ENCODE measurements around the gene KIF5A.

Gene KIF5A

GRCh38 chr12:57550641-57551549 is 1.1 kb downstream of the KIF5A start:
- ATAC-seq = no peak
- TF ChIP-seq ZFP30 (CRISPR knock-in tag; IDR thresholded peaks at IDR 0.05) = no peak
- TF ChIP-seq CSRNP3 (CRISPR knock-in tag; IDR thresholded peaks at IDR 0.05) = no peak
- TF ChIP-seq PPARA (CRISPR knock-in tag; IDR thresholded peaks at IDR 0.05; ENCODE audit: borderline replicate concordance) = no peak
- no peak for TF ChIP-seq ZNF565 (CRISPR knock-in tag; conservative IDR thresholded peaks at IDR 0.05; ENCODE audit: low read depth)

GRCh38 chr12:57551637-57552305 is 1.9 kb downstream of the KIF5A start:
- TF ChIP-seq TOX (CRISPR knock-in tag; IDR thresholded peaks at IDR 0.05; ENCODE audit: borderline replicate concordance) (no peak), ZFP3 (CRISPR knock-in tag; IDR thresholded peaks at IDR 0.05) (no peak), ZNF70 (CRISPR knock-in tag; IDR thresholded peaks at IDR 0.05) (no peak), ISL1 (CRISPR knock-in tag; IDR thresholded peaks at IDR 0.05) (no peak), ESRRG (CRISPR knock-in tag; IDR thresholded peaks at IDR 0.05) (no peak), PATZ1 (CRISPR knock-in tag; IDR thresholded peaks at IDR 0.05; ENCODE audit: borderline replicate concordance) (no peak), BACH2 (CRISPR knock-in tag; IDR thresholded peaks at IDR 0.05; ENCODE audit: borderline replicate concordance) (no peak), POU6F1 (CRISPR knock-in tag; IDR thresholded peaks at IDR 0.05; ENCODE audit: borderline replicate concordance, low read depth) (no peak), TCF4 (CRISPR knock-in tag; IDR thresholded peaks at IDR 0.05; ENCODE audit: borderline replicate concordance) (no peak), ZFP30 (CRISPR knock-in tag; IDR thresholded peaks at IDR 0.05) (no peak), ZC3H10 (CRISPR knock-in tag; IDR thresholded peaks at IDR 0.05) (no peak), PPARA (CRISPR knock-in tag; IDR thresholded peaks at IDR 0.05; ENCODE audit: borderline replicate concordance) (no peak), ZNF565 (CRISPR knock-in tag; conservative IDR thresholded peaks at IDR 0.05; ENCODE audit: low read depth) (no peak)
- ATAC-seq = no peak

- ATAC-seq = no peak
- no peak for TF ChIP-seq CREB5 (CRISPR knock-in tag; IDR thresholded peaks at IDR 0.05; ENCODE audit: low read depth)
- no peak for TF ChIP-seq POU6F1 (CRISPR knock-in tag; IDR thresholded peaks at IDR 0.05; ENCODE audit: borderline replicate concordance, low read depth)
- TF ChIP-seq BACH2 (CRISPR knock-in tag; IDR thresholded peaks at IDR 0.05; ENCODE audit: borderline replicate concordance) = no peak
- no peak for TF ChIP-seq PPARA (CRISPR knock-in tag; IDR thresholded peaks at IDR 0.05; ENCODE audit: borderline replicate concordance)
- no peak for TF ChIP-seq ZFP3 (CRISPR knock-in tag; IDR thresholded peaks at IDR 0.05)
- TF ChIP-seq SNAI2 (CRISPR knock-in tag; IDR thresholded peaks at IDR 0.05) = no peak
- no peak for TF ChIP-seq ZNF70 (CRISPR knock-in tag; IDR thresholded peaks at IDR 0.05)
- no peak for TF ChIP-seq ZNF8 (CRISPR knock-in tag; IDR thresholded peaks at IDR 0.05)
- TF ChIP-seq PATZ1 (CRISPR knock-in tag; IDR thresholded peaks at IDR 0.05; ENCODE audit: borderline replicate concordance) = no peak
- no peak for TF ChIP-seq TCF4 (CRISPR knock-in tag; IDR thresholded peaks at IDR 0.05; ENCODE audit: borderline replicate concordance)
- no peak for TF ChIP-seq RARB (CRISPR knock-in tag; IDR thresholded peaks at IDR 0.05)
- TF ChIP-seq TOX (CRISPR knock-in tag; IDR thresholded peaks at IDR 0.05; ENCODE audit: borderline replicate concordance) = no peak
- TF ChIP-seq ZC3H10 (CRISPR knock-in tag; IDR thresholded peaks at IDR 0.05) = no peak
- no peak for TF ChIP-seq ZNF565 (CRISPR knock-in tag; conservative IDR thresholded peaks at IDR 0.05; ENCODE audit: low read depth)
- no peak for TF ChIP-seq ARNTL (CRISPR knock-in tag; IDR thresholded peaks at IDR 0.05; ENCODE audit: borderline replicate concordance, low read depth)
- no peak for TF ChIP-seq TSHZ2 (CRISPR knock-in tag; IDR thresholded peaks at IDR 0.05)
- TF ChIP-seq ISL1 (CRISPR knock-in tag; IDR thresholded peaks at IDR 0.05) = no peak
- no peak for TF ChIP-seq CSDC2 (CRISPR knock-in tag; IDR thresholded peaks at IDR 0.05)
Observed at GRCh38 chr12:57552306-57552651, 2.4 kb downstream of the KIF5A start.

Measured in SK-N-SH treated with all-trans-retinoic acid at 6 μM for 48 hours (cell line).